ENCODE data around the gene GPC3.

GRCh38 chrX:133948895-133949294, 36.5 kb downstream of the GPC3 start:
- no peak for TF ChIP-seq CTCF (IDR thresholded peaks at IDR 0.05)
- no peak for TF ChIP-seq ZFX (IDR thresholded peaks at IDR 0.05; ENCODE audit: borderline replicate concordance)
